Measurements from ENCODE around the gene HEXD. TPM values are rescaled to one million over a fixed set of nuclear protein-coding genes. Genes with fewer than 3 reads are reported as not detected.

Gene HEXD
- total RNA-seq, 4 donors from 2014 or later, result 47.0 to 160 (median 105) TPM

- no peak for TF ChIP-seq CTCF (IDR thresholded peaks at IDR 0.05; ENCODE audit: low read depth)
Observed at GRCh38 chr17:82457073-82457928, 39.2 kb downstream of the HEXD start.

DNA sequence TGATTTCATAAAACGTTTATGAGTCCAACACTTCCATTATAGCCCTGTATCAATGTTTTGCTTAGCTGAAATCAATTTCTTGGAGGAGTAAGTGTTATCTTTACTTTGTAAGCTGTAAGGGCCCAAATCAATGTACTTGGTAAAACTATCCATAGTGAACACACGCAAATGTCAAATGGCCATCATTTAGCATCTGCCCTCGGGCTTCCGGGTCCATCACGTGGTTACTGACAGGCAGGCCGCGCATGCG lies 39.7 kb downstream of the HEXD start:
- no peak for TF ChIP-seq CTCF (IDR thresholded peaks at IDR 0.05; ENCODE audit: low read depth)

DNA sequence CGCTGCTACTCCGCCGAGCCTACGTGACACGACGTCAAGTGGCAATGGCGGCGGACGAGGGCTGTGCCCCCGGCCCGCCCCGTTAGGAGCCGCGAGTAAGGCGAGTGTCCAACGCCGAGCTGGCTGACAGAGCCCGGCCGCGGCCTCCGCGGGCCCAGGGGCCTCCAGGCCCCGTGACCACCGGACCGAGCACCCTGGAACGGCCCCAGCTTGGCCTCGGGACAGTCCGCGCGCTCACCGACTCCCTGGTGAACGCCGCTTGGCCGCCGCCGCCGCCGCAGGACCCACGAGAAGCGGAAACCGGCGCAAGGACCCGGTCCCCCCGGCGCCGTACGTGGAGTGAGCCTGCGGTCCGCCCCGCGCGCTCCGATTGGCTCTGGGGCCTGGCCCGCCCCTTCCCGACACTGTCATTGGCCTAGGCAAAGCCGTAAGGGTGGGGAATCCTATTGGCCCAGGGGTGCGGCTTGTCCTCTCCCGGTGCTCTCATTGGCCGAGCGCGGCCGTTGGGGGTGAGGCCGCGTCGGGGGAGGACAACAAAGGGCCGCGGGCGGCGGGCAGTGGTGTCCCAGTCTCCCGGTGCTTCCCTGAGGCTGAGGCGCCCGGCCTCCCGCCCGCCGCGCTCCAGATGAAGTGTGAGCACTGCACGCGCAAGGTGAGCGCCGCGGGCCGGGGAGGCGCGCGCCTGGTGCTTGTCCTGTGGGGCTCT lies 40.2 kb downstream of the HEXD start, which contains the start of gene NARF:
Gene NARF, plus strand, starts transcription at position 563 of the 706 bp plus-strand sequence. Its CDS starts 63 bp downstream, at position 626.
- no peak for TF ChIP-seq CTCF (IDR thresholded peaks at IDR 0.05; ENCODE audit: low read depth)

- no peak for TF ChIP-seq CTCF (IDR thresholded peaks at IDR 0.05; ENCODE audit: low read depth)
Observed at GRCh38 chr17:82458885-82459424, 40.8 kb downstream of the HEXD start.

DNA sequence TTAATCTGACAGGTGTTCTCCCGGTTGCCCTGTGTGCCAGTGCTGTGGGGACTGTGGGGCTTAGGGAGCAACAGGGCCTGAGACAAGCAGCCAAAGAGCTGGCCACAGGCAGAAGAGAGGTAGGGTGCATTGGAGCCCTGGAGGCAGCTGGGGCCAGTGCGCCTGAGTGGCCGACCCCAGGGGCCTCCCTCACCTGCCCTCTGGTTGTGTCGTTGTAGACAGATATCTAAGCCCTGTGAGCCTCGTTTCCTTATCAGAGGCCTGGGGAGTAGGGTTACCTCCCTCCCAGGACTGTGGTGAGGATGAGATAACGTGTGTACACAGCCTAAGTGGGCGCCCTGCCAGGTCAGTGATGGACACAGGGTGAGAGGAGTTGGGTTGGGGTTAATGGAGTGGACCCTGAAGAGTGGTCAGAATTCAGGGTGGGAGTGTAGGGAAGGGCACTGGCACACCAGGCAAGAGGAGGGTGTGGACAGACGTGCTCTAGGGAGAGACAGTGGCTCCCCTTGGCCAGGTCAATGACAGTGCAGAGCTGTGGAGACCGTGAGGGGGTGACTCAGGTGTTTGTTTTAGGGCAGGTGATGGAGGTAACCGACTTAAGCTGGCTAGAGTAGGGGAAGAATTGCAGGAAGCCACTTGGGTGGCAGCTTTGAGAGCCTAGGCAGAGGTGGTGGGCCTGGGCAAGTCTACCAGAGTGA lies 43.8 kb downstream of the HEXD start:
- no peak for TF ChIP-seq CTCF (IDR thresholded peaks at IDR 0.05; ENCODE audit: low read depth)

GRCh38 chr17:82463391-82463790 lies 45.2 kb downstream of the HEXD start:
- TF ChIP-seq CTCF (IDR thresholded peaks at IDR 0.05; ENCODE audit: low read depth), result no peak

All from subcutaneous adipose tissue (tissue), 4 donors.